K562 (cell line): ENCODE data around the gene RHOC. TPM values are rescaled to one million over a fixed set of nuclear protein-coding genes. Genes with fewer than 3 reads are reported as not detected.

ENCODE experiments used
- CREB3 ChIP-seq: fragments of 450-650 bp; conservative IDR thresholded peaks from 2 replicates; pipeline ENCODE4 v1.6.1; 2016; ENCODE audit warnings: missing genetic modification characterization, low read depth, mild to moderate bottlenecking, missing compliant biosample characterization, moderate library complexity
- CREB5 ChIP-seq: fragments of 250-450 bp; sonication (Bioruptor Pico); IDR thresholded peaks from 2 replicates; pipeline ENCODE4 v1.5.0; 2020; ENCODE audit warnings: mild to moderate bottlenecking
- DDX20 ChIP-seq: fragments of 450-650 bp; IDR thresholded peaks from 2 replicates; pipeline ENCODE4 v1.6.1; 2016; ENCODE audit warnings: missing genetic modification characterization, low read depth, mild to moderate bottlenecking, missing compliant biosample characterization, moderate library complexity
- FIP1L1 ChIP-seq: fragments of 200-400 bp; formaldehyde crosslinking; IDR thresholded peaks from 2 replicates; pipeline ENCODE4 v1.6.1; 2018; ENCODE audit warnings: mild to moderate bottlenecking, low read depth, low read length; ENCODE audit not compliant: poor library complexity, severe bottlenecking
- RB1 ChIP-seq: fragments of 450-650 bp; IDR thresholded peaks from 2 replicates; pipeline ENCODE4 v1.6.1; 2017; ENCODE audit warnings: low read depth, mild to moderate bottlenecking
- RHOXF2B ChIP-seq: fragments of 250-450 bp; sonication (Bioruptor Pico); conservative IDR thresholded peaks from 2 replicates; pipeline ENCODE4 v1.5.1; 2021
- THRA ChIP-seq: fragments of 450-650 bp; IDR thresholded peaks from 2 replicates; pipeline ENCODE4 v1.6.1; 2017; ENCODE audit warnings: mild to moderate bottlenecking, moderate library complexity
- VEZF1 ChIP-seq: fragments of 200-800 bp; sonication (Bioruptor generic); IDR thresholded peaks from 2 replicates; pipeline ENCODE4 v1.6.1; 2017; ENCODE audit warnings: missing genetic modification characterization, missing compliant biosample characterization
- ZBTB40 ChIP-seq, 2 experiments: fragments of 450-650 bp in 1 of 2; sonication (generic) in 1 of 2; formaldehyde crosslinking in 1 of 2; IDR thresholded peaks; 2 replicates each; pipeline versions ENCODE4 v1.7.1 to v1.9.0; 2016 to 2022; ENCODE audit warnings: inconsistent platforms in 1 of 2, mild to moderate bottlenecking in 1 of 2, missing genetic modification reagents in 1 of 2
- ZNF277 ChIP-seq: fragments of 250-450 bp; sonication (Bioruptor Pico); IDR thresholded peaks from 2 replicates; pipeline ENCODE4 v1.8.0; 2022; ENCODE audit warnings: inconsistent platforms, mild to moderate bottlenecking, moderate library complexity, borderline replicate concordance
- polyA plus RNA-seq, 8 experiments: library from polyadenylated mRNA; depleted of rRNA in 4 of 8; stranded (reverse) in 5 of 8; unstranded in 3 of 8; fragments of >200 nt; fragmentation: Nextera tagmentation in 2 of 8; fragmentation: Illumina TruSeq in 1 of 8; extraction: Ambion mirVana in 2 of 8; extraction: Trizol in 1 of 8; gene quantifications; 2 replicates each; pipeline versions ENCODE4 v1.2.1 to v1.2.3, GENCODE V29; 2011 to 2014; ENCODE audit warnings: inconsistent platforms in 1 of 8, missing spikeins in 1 of 8
- total RNA-seq, 7 experiments: library from RNA; depleted of rRNA in 6 of 7; stranded (reverse); fragments of >200 nt in 6 of 7; fragmentation: Illumina TruSeq in 2 of 7; extraction: Trizol in 2 of 7; gene quantifications; 2 replicates each; pipeline versions ENCODE4 v1.2.1 to v1.2.3, GENCODE V29; 2011 to 2021; ENCODE audit warnings: low replicate concordance in 1 of 7

The RHOC gene
- total and polyA plus RNA-seq, 9 of the 15 experiments (the other 6 are each of a cell fraction or from before 2014, with no cell fraction given) = 35.2 to 364 (median 204) TPM

- TF ChIP-seq ZBTB40 (IDR thresholded peaks at IDR 0.05) (peak; percentile 65), ZBTB40 (CRISPR knock-in tag; IDR thresholded peaks at IDR 0.05) (no peak), THRA (no peak), CREB3 (tag) (no peak), DDX20 (no peak), RHOXF2B (CRISPR knock-in tag) (no peak), FIP1L1 (no peak), ZNF277 (CRISPR knock-in tag) (no peak), RB1 (no peak), CREB5 (CRISPR knock-in tag) (no peak), VEZF1 (peak; percentile 73)
These were observed 32.4 kb downstream of the RHOC start, which contains the start of gene MOV10 (continued) for GRCh38 chr1:112674440-112674985.
